HG02943 (cell line): ENCODE measurements around the gene NAV2.

ENCODE experiments used
- ATAC-seq: cut with Tn5 transposase; IDR thresholded peaks from one replicate; pipeline ENCODE4 v1.9.1; 2021; ENCODE audit warnings: mild to moderate bottlenecking, low read depth, moderate library complexity; ENCODE audit not compliant: unreplicated experiment

Gene NAV2

GRCh38 chr11:19739872-19740271 is 27.2 kb downstream of the NAV2 start:
- no peak for ATAC-seq

GRCh38 chr11:19740586-19740985 is 27.9 kb downstream of the NAV2 start:
- ATAC-seq: no peak

GRCh38 chr11:19742588-19743292 is 30.1 kb downstream of the NAV2 start:
- ATAC-seq: no peak

GRCh38 chr11:19743622-19744021 is 31.0 kb downstream of the NAV2 start:
- ATAC-seq: no peak

- ATAC-seq: no peak
Observed at GRCh38 chr11:19744130-19744529, 31.5 kb downstream of the NAV2 start.

GRCh38 chr11:19746086-19746485 is 33.4 kb downstream of the NAV2 start:
- ATAC-seq: no peak

GRCh38 chr11:19747634-19748033 is 35.0 kb downstream of the NAV2 start:
- no peak for ATAC-seq

- ATAC-seq: no peak
Observed at GRCh38 chr11:19751055-19751454, 38.4 kb downstream of the NAV2 start.

GRCh38 chr11:19753451-19754106 is 40.9 kb downstream of the NAV2 start:
- ATAC-seq: no peak

GRCh38 chr11:19756675-19757475 is 44.2 kb downstream of the NAV2 start:
- ATAC-seq: no peak

GRCh38 chr11:19759389-19759788 is 46.8 kb downstream of the NAV2 start:
- ATAC-seq: no peak

- ATAC-seq: no peak
Observed at GRCh38 chr11:19762266-19762665, 49.6 kb downstream of the NAV2 start.

- no peak for ATAC-seq
Observed at GRCh38 chr11:19763330-19763729, 50.7 kb downstream of the NAV2 start.

- ATAC-seq: no peak
Observed at GRCh38 chr11:19766206-19766605, 53.6 kb downstream of the NAV2 start.

GRCh38 chr11:19766810-19767209 is 54.2 kb downstream of the NAV2 start:
- no peak for ATAC-seq

- no peak for ATAC-seq
Observed at GRCh38 chr11:19767627-19768151, 55.1 kb downstream of the NAV2 start.

GRCh38 chr11:19768197-19768596 is 55.6 kb downstream of the NAV2 start:
- ATAC-seq: no peak

- ATAC-seq: no peak
Observed at GRCh38 chr11:19768815-19769214, 56.2 kb downstream of the NAV2 start.

- ATAC-seq: no peak
Observed at GRCh38 chr11:19769820-19770219, 57.2 kb downstream of the NAV2 start.

- ATAC-seq: no peak
Observed at GRCh38 chr11:19770277-19770676, 57.6 kb downstream of the NAV2 start.

GRCh38 chr11:19771463-19771862 is 58.8 kb downstream of the NAV2 start:
- no peak for ATAC-seq
